HG02852 (cell line): ENCODE measurements around the gene REPS1.

Experiments used
- ATAC-seq: cut with Tn5 transposase; IDR thresholded peaks from one replicate; pipeline ENCODE4 v1.9.1; 2021; ENCODE audit warnings: mild to moderate bottlenecking, moderate library complexity; ENCODE audit not compliant: unreplicated experiment

Gene REPS1

GRCh38 chr6:138862456-138862855 is 125.6 kb downstream of the REPS1 start:
- no peak for ATAC-seq

DNA sequence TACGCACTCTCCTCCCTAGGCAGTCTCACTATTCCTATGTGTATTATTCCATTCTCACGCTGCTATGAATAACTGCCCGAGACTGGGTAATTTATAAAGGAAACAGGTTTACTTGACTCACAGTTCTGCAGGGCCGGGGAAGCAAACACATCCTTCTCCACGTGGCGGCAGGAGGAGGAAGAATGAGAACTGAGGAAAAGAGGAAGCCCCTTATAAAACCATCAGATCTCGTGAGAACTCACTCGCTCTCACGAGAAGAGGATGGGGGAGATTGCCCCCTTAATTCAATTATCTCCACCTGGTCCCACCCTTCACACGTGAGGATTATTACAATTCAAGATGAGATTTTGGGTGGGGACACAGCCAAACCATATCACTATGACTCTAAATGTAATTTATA is 130.3 kb downstream of the REPS1 start:
- ATAC-seq: no peak

DNA sequence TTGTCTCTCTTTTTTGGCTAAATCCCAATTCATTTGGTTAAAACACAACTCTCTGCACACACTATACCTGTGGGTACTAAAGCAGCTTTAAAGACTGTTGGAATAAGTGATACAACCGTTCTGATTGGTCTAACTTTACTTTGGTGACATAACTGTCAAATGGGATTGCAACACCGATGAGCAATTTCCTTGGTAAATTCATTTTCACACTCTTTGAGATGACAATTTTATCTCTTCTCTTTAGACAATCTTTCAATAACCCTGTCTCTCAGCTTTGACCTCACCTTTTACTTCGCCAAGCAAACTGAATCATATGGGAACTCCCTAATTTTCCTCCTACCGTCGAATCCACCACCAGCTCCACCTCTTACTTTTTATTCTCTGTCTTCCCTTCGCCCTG is 131.4 kb downstream of the REPS1 start:
- ATAC-seq: no peak
